Ishikawa (cell line): Measurements from ENCODE around the gene AEN.

Experiments used
- CEBPB ChIP-seq: IDR thresholded peaks from 2 replicates; pipeline ENCODE4 v1.6.1; 2012
- CREB1 ChIP-seq: IDR thresholded peaks from 2 replicates; pipeline ENCODE4 v1.6.1; 2012; ENCODE audit warnings: low read depth
- EGR1 ChIP-seq: IDR thresholded peaks from 2 replicates; pipeline ENCODE4 v1.6.1; 2012
- EP300 ChIP-seq: IDR thresholded peaks from 2 replicates; pipeline ENCODE4 v1.6.1; 2012; ENCODE audit warnings: borderline replicate concordance
- FOXM1 ChIP-seq: IDR thresholded peaks from 2 replicates; pipeline ENCODE4 v1.6.1; 2012; ENCODE audit warnings: low read depth, borderline replicate concordance
- MAX ChIP-seq: IDR thresholded peaks from 2 replicates; pipeline ENCODE4 v1.6.1; 2012
- RAD21 ChIP-seq: IDR thresholded peaks from 2 replicates; pipeline ENCODE4 v1.6.1; 2012; ENCODE audit warnings: low read depth
- REST ChIP-seq: IDR thresholded peaks from 2 replicates; pipeline ENCODE4 v1.6.1; 2012; ENCODE audit warnings: low read depth, mild to moderate bottlenecking
- TAF1 ChIP-seq: IDR thresholded peaks from 2 replicates; pipeline ENCODE4 v1.6.1; 2012; ENCODE audit warnings: low read depth, mild to moderate bottlenecking
- TCF12 ChIP-seq: IDR thresholded peaks from 2 replicates; pipeline ENCODE4 v1.6.1; 2012; ENCODE audit warnings: low read depth
- TEAD4 ChIP-seq: IDR thresholded peaks from 2 replicates; pipeline ENCODE4 v1.6.1; 2012
- USF1 ChIP-seq: IDR thresholded peaks from 2 replicates; pipeline ENCODE4 v1.6.1; 2012
- YY1 ChIP-seq: IDR thresholded peaks from 2 replicates; pipeline ENCODE4 v1.6.1; 2012; ENCODE audit warnings: low read depth
- ZBTB7A ChIP-seq: IDR thresholded peaks from 2 replicates; pipeline ENCODE4 v1.6.1; 2012; ENCODE audit warnings: low read depth

- TF ChIP-seq USF1 (no peak), YY1 (no peak), CEBPB (no peak), CREB1 (no peak), RAD21 (no peak), MAX (no peak), TCF12 (no peak), EP300 (no peak), ZBTB7A (no peak), EGR1 (no peak), FOXM1 (no peak), REST (no peak), TEAD4 (no peak), TAF1 (no peak)
Observed at GRCh38 chr15:88661041-88661700, 40.0 kb downstream of the AEN start.
